DND-41 (cell line): Measurements from ENCODE around the gene SOWAHD.
A peak's percentile ranks its signal among the peaks of the same experiment; 100 is the strongest.

Experiments used
- ATAC-seq: fragments of 200-7000 bp; cut with Tn5 transposase; 3 replicates; pipeline ENCODE4 v1.9.1; 2021; ENCODE audit warnings: low read depth; ENCODE audit not compliant: insufficient read depth
- DNase-seq: peaks from one replicate; pipeline ENCODE4 v3.0.0-alpha.2; 2020
- H2AFZ ChIP-seq: 2 replicates; pipeline ENCODE4 v1.6.0; 2012; ENCODE audit warnings: low read depth, low read length
- H3K27ac ChIP-seq: 2 replicates; pipeline ENCODE4 v1.5.1; 2012; ENCODE audit warnings: low read length, inconsistent platforms
- H3K27me3 ChIP-seq: fragments of 200-600 bp; sonication (generic); 2 replicates; pipeline ENCODE4 v1.6.0; 2012; ENCODE audit warnings: low read length, mild to moderate bottlenecking, inconsistent platforms; ENCODE audit not compliant: insufficient read depth, poor library complexity
- H3K36me3 ChIP-seq: 2 replicates; pipeline ENCODE4 v1.5.1; 2012; ENCODE audit warnings: low read length, inconsistent platforms; ENCODE audit not compliant: insufficient read depth
- H3K4me1 ChIP-seq: 2 replicates; pipeline ENCODE4 v1.5.1; 2012; ENCODE audit warnings: mild to moderate bottlenecking, low read length; ENCODE audit not compliant: insufficient read depth
- H3K4me2 ChIP-seq: 2 replicates; pipeline ENCODE4 v1.6.0; 2012; ENCODE audit warnings: mild to moderate bottlenecking, moderate library complexity, low read length, inconsistent platforms; ENCODE audit not compliant: insufficient read depth
- H3K4me3 ChIP-seq, 2 experiments: fragments of 200-600 bp in 1 of 2; shearing (Covaris generic) in 1 of 2; 2 replicates each; pipeline ENCODE4 v1.5.1; 2012 to 2016; ENCODE audit warnings: inconsistent platforms in 2 of 2, low read length in 2 of 2, mild to moderate bottlenecking in 2 of 2, low read depth in 1 of 2, moderate library complexity in 1 of 2
- H3K79me2 ChIP-seq: 2 replicates; pipeline ENCODE4 v1.6.0; 2012; ENCODE audit warnings: low read length, inconsistent platforms; ENCODE audit not compliant: insufficient read depth
- H3K9ac ChIP-seq: 2 replicates; pipeline ENCODE4 v1.6.0; 2012; ENCODE audit warnings: low read depth, mild to moderate bottlenecking, inconsistent platforms, low read length, moderate library complexity
- H3K9me3 ChIP-seq: 2 replicates; pipeline ENCODE4 v1.5.1; 2012; ENCODE audit warnings: low read length, moderate library complexity, mild to moderate bottlenecking, inconsistent platforms; ENCODE audit not compliant: insufficient read depth, severe bottlenecking
- H4K20me1 ChIP-seq: 2 replicates; pipeline ENCODE4 v1.6.0; 2012; ENCODE audit warnings: low read length; ENCODE audit not compliant: insufficient read depth
- CTCF ChIP-seq: IDR thresholded peaks from 2 replicates; pipeline ENCODE4 v1.5.1; 2012; ENCODE audit warnings: borderline replicate concordance, low read length, moderate library complexity, mild to moderate bottlenecking; ENCODE audit not compliant: poor library complexity, severe bottlenecking; ENCODE audit errors: extremely low read depth
- EZH2 ChIP-seq: IDR thresholded peaks from 3 replicates; pipeline ENCODE4 v1.6.1; 2012; ENCODE audit warnings: borderline replicate concordance, low read depth, mild to moderate bottlenecking, moderate library complexity, low read length, inconsistent platforms; ENCODE audit not compliant: severe bottlenecking

Gene SOWAHD

DNA sequence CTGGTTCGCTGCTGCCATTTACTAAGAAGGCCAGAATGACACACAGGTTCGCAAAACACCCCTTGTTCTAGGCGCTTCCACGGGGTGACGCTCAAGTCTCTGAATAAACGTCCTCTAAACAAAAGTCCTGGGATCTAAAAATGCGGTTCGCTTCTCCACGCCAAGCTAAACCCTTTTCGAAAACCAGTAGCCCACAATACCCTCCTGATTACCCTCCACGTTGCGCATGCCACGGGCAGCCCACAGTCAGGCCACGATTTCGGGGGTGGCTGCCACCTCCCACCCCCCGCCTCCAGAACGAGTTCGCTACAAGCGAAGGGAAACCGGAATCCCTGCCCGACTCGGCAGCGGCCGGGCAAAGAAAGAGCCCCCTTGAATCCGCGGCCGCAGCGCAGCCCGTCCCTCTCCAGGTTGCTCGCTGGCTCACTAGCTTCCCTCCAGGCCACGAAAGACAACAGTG, 32.6 kb downstream of the SOWAHD start:
- H3K4me3 ChIP-seq, result peak overlapping the region; percentile 39 to 69

GRCh38 chrX:119791437-119792231, 33.2 kb downstream of the SOWAHD start, which contains the start of gene RPL39:
Gene RPL39, minus strand, starts transcription at chrX:119791630. Its CDS starts 54 bp downstream, at chrX:119791576.
- Histone ChIP-seq H3K4me1 (peaks cover 43% of the 10 kb centered on the region), H3K27me3 (no peaks in the 10 kb centered on the region), H3K4me3 (peak within 1 kb of the TSS; percentile 39 to 69), H3K4me2 (peak within 1 kb of the TSS; percentile 78), H2AFZ (peak within 1 kb of the TSS; percentile 84), H3K9ac (peak within 1 kb of the TSS; percentile 74), H3K79me2 (peaks cover 56% of the 10 kb centered on the region), H3K36me3 (peaks cover 37% of the 10 kb centered on the region), H3K27ac (peak within 1 kb of the TSS; percentile 91), H4K20me1 (peaks cover 36% of the 10 kb centered on the region), H3K9me3 (no peaks in the 10 kb centered on the region)
- ATAC-seq, result peak; percentile 93
- TF ChIP-seq EZH2 (no peak), CTCF (no peak)
- DNase-seq, result peak; percentile 88

More for the DNA sequence above, 32.6 kb downstream of the SOWAHD start:
- H2AFZ ChIP-seq, result peak overlapping the region; percentile 84
- H3K9me3 ChIP-seq, result no peaks in the 10 kb centered on the region
- no peak for TF ChIP-seq EZH2
- TF ChIP-seq CTCF, result peak; percentile 53
- H3K27ac ChIP-seq, result peak overlapping the region; percentile 91
- H3K79me2 ChIP-seq, result peaks cover 57% of the 10 kb centered on the region
- H3K36me3 ChIP-seq, result peaks cover 41% of the 10 kb centered on the region
- ATAC-seq, result peak; percentile 34
- H4K20me1 ChIP-seq, result peaks cover 36% of the 10 kb centered on the region
- no peaks in the 10 kb centered on the region for H3K27me3 ChIP-seq
- H3K4me1 ChIP-seq, result peaks cover 43% of the 10 kb centered on the region
- peak; percentile 29 for DNase-seq
- H3K9ac ChIP-seq, result peak overlapping the region; percentile 74
- H3K4me2 ChIP-seq, result peak overlapping the region; percentile 78

GRCh38 chrX:119801253-119802221, 43.1 kb downstream of the SOWAHD start:
- Histone ChIP-seq H3K27ac (no peak overlapping the region), H3K36me3 (no peaks in the 10 kb centered on the region), H4K20me1 (no peaks in the 10 kb centered on the region), H3K9ac (no peak overlapping the region), H3K27me3 (no peaks in the 10 kb centered on the region), H3K4me3 (no peak overlapping the region), H3K4me2 (no peak overlapping the region), H3K4me1 (no peaks in the 10 kb centered on the region), H3K9me3 (no peaks in the 10 kb centered on the region), H3K79me2 (no peaks in the 10 kb centered on the region), H2AFZ (no peak overlapping the region)
- DNase-seq, result no peak
- ATAC-seq, result no peak
- TF ChIP-seq CTCF, result no peak
- no peak for TF ChIP-seq EZH2
